Small intestine (tissue), 7 donors: Measurements from ENCODE around the gene ARHGEF37. TPM values are rescaled to one million over a fixed set of nuclear protein-coding genes. Genes with fewer than 3 reads are reported as not detected.
"Not testable (repeated sequence)": the region's sequence is repeated elsewhere in the genome, so short reads cannot be mapped to it uniquely, and the experiment has no call there.

ENCODE experiments used
- DNase-seq, 2 donors: peaks; one replicate each; pipeline versions ENCODE4 v3.0.0 to v3.0.0-alpha.2; 2013
- FAIRE-seq: peaks from 2 replicates; lab custom pipeline; 2012; peaks lifted over from hg19 to GRCh38; lab: Jason Lieb, UNC
- H3K27ac ChIP-seq, 3 donors: one replicate each; pipeline ENCODE4 v1.5.1; 2013; ENCODE audit warnings: low read length in 2 of 3, mild to moderate bottlenecking in 2 of 3, control low read depth in 1 of 3, inconsistent platforms in 1 of 3, low read depth in 1 of 3, moderate library complexity in 1 of 3
- H3K27me3 ChIP-seq, 3 donors: one replicate each; pipeline ENCODE4 v1.6.1; 2013; ENCODE audit warnings: low read length in 3 of 3, inconsistent platforms in 1 of 3; ENCODE audit not compliant: control insufficient read depth in 3 of 3, insufficient read depth in 3 of 3
- H3K36me3 ChIP-seq, 3 donors: one replicate each; pipeline ENCODE4 v1.6.1; 2013; ENCODE audit warnings: low read length in 3 of 3, inconsistent platforms in 1 of 3, low read depth in 1 of 3, mild to moderate bottlenecking in 1 of 3, moderate library complexity in 1 of 3; ENCODE audit not compliant: control insufficient read depth in 3 of 3, insufficient read depth in 2 of 3
- H3K4me1 ChIP-seq, 3 donors: one replicate each; pipeline ENCODE4 v1.6.1; 2013; ENCODE audit warnings: low read length in 2 of 3, inconsistent platforms in 1 of 3, low read depth in 1 of 3, mild to moderate bottlenecking in 1 of 3, moderate library complexity in 1 of 3; ENCODE audit not compliant: control insufficient read depth in 3 of 3, insufficient read depth in 2 of 3
- H3K4me3 ChIP-seq, 3 donors: one replicate each; pipeline ENCODE4 v1.5.1; 2013; ENCODE audit warnings: low read length in 3 of 3, control low read depth in 1 of 3, inconsistent platforms in 1 of 3, low read depth in 1 of 3, mild to moderate bottlenecking in 1 of 3, moderate library complexity in 1 of 3
- H3K9me3 ChIP-seq, 2 donors: one replicate each; pipeline ENCODE4 v1.6.1; 2013; ENCODE audit warnings: low read depth in 1 of 2, low read length in 1 of 2; ENCODE audit not compliant: control insufficient read depth in 2 of 2, insufficient read depth in 1 of 2
- WGBS, 3 donors: extraction: QIAGEN DNeasy Blood & Tissue Kit; methylation state at CpG; one replicate each; pipeline ENCODE4 v1.1.7; 2013; 5-methylcytosine and 5-hydroxymethylcytosine counted together
- polyA plus RNA-seq, 4 donors: library from polyadenylated mRNA; stranded (reverse) in 3 of 4; unstranded in 1 of 4; fragments of 200-250 nt in 3 of 4; fragments of 120-200 nt in 1 of 4; gene quantifications; one replicate each; pipeline versions ENCODE4 v1.2.1 to v1.2.3, GENCODE V29; 2013
- donor health status: healthy with polysubstance abuse.
- donor health status: control.
- donor health status: control.
- donor health status: Bipolar disorder and iron deficiency.
- donor health status: healthy.

Gene ARHGEF37
- polyA plus RNA-seq, 4 donors, result 2.8 to 8.7 (median 4.0) TPM

- H3K4me1 ChIP-seq, result peaks cover 0 to 15% (median 4%) of the 10 kb centered on the region in 3 donors
- H3K9me3 ChIP-seq, result peaks cover 0 to 3% of the 10 kb centered on the region in 2 donors
- H3K27me3 ChIP-seq, result no peaks in the 10 kb centered on the region
- no peak overlapping the region for H3K4me3 ChIP-seq
- no peaks in the 10 kb centered on the region for H3K36me3 ChIP-seq
- WGBS, 3 donors, result 81 to 91% (median 90%) methylated on average over 4 of the region's 4 CpGs
- FAIRE-seq (no peak), DNase-seq (no peak)
- H3K27ac ChIP-seq, result no peak overlapping the region
These were observed 63.3 kb downstream of the ARHGEF37 start for GRCh38 chr5:149644629-149645028.

DNA sequence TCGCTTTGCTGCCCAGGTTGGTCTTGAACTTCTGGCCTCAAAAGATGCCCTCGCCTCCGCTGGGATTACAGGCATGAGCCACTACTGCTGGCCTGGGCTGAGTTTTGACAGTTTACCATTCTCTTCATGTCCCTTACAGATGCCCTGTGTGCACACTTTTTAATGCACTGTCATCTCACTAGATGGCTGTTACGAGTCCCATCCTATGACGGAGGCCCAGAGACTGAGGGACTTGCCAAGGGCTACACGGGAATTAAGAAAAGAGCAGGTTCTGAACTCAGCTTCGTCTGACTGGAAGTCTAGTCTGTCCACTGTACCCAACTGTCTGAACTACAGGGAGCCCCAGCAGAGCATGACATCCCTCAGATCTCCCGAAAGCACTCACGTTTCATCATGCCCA lies 63.9 kb downstream of the ARHGEF37 start:
- 48 to 65% (median 65%) methylated on average over 9 of the region's 9 CpGs for WGBS, 3 donors
- H3K36me3 ChIP-seq, result no peaks in the 10 kb centered on the region
- no peak overlapping the region for H3K4me3 ChIP-seq
- DNase-seq (no peak), FAIRE-seq (no peak)
- H3K4me1 ChIP-seq, result peaks cover 0 to 12% (median 2%) of the 10 kb centered on the region in 3 donors
- H3K9me3 ChIP-seq, result peaks cover 0 to 3% of the 10 kb centered on the region in 2 donors
- no peak overlapping the region for H3K27ac ChIP-seq
- no peaks in the 10 kb centered on the region for H3K27me3 ChIP-seq

DNA sequence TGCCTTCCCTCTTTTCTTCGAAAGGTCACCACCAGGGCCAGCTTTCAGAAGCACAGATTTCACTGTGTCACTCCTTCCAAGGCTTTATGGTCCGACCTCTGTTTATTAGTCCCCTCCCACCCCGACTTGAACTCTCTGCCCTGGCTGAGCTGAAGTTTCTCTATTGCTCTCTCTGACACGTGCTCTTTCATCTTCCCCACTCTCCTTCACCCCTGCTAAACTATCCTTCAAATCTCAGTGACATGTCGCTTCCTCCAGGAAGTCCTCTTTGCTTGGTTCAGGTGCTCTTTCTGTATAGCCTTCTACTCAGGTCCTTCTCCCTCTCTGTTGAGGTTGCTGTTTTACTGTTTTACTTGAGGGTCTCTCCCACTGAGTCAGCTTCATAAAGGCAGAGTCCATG lies 64.4 kb downstream of the ARHGEF37 start:
- Histone ChIP-seq H3K27me3 (no peaks in the 10 kb centered on the region), H3K4me1 (peaks cover 0 to 7% (median 0%) of the 10 kb centered on the region in 3 donors), H3K27ac (no peak overlapping the region), H3K36me3 (no peaks in the 10 kb centered on the region), H3K4me3 (no peak overlapping the region), H3K9me3 (peaks cover 0 to 3% of the 10 kb centered on the region in 2 donors)
- WGBS, 3 donors, result 18 to 37% (median 35%) methylated on average over 5 of the region's 5 CpGs
- peak in 1 of 2 donors; percentile 63 for DNase-seq
- no peak for FAIRE-seq

DNA sequence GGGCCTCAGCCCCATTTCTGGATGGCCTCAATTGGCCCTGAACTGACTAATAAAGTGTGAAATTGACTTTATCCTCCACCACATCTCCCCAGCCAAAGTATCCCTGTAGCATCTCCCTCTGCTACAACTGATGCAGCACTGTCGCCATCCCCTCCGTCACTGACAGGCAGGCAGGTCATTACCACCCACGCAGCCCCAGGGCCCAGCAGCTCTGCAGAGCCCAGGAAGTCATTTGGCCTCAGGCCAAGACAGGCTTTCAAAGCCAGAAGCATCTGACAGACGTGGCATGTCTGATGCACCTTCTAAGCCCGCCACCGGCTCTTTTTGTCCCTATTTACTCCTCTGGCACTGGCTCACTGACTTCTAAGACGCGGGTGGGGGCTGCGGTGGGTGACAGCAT lies 65.3 kb downstream of the ARHGEF37 start:
- FAIRE-seq, result no peak
- H3K9me3 ChIP-seq, result peaks cover 0 to 3% of the 10 kb centered on the region in 2 donors
- H3K4me1 ChIP-seq, result peaks cover 0 to 3% (median 0%) of the 10 kb centered on the region in 3 donors
- no peaks in the 10 kb centered on the region for H3K27me3 ChIP-seq
- 57 to 61% (median 60%) methylated on average over 8 to 9 of the region's 9 CpGs for WGBS, 3 donors
- no peak overlapping the region for H3K4me3 ChIP-seq
- no peak for DNase-seq
- no peaks in the 10 kb centered on the region for H3K36me3 ChIP-seq
- no peak overlapping the region for H3K27ac ChIP-seq

- WGBS, 3 donors, result 84 to 90% (median 85%) methylated on average over 3 of the region's 3 CpGs
- Histone ChIP-seq H3K27me3 (no peaks in the 10 kb centered on the region), H3K4me3 (no peak overlapping the region), H3K36me3 (no peaks in the 10 kb centered on the region), H3K27ac (no peak overlapping the region), H3K4me1 (peaks cover 0 to 3% (median 0%) of the 10 kb centered on the region in 3 donors), H3K9me3 (peaks cover 0 to 3% of the 10 kb centered on the region in 2 donors)
- FAIRE-seq (no peak), DNase-seq (no peak)
These were observed 66.0 kb downstream of the ARHGEF37 start for GRCh38 chr5:149647334-149647733.

DNA sequence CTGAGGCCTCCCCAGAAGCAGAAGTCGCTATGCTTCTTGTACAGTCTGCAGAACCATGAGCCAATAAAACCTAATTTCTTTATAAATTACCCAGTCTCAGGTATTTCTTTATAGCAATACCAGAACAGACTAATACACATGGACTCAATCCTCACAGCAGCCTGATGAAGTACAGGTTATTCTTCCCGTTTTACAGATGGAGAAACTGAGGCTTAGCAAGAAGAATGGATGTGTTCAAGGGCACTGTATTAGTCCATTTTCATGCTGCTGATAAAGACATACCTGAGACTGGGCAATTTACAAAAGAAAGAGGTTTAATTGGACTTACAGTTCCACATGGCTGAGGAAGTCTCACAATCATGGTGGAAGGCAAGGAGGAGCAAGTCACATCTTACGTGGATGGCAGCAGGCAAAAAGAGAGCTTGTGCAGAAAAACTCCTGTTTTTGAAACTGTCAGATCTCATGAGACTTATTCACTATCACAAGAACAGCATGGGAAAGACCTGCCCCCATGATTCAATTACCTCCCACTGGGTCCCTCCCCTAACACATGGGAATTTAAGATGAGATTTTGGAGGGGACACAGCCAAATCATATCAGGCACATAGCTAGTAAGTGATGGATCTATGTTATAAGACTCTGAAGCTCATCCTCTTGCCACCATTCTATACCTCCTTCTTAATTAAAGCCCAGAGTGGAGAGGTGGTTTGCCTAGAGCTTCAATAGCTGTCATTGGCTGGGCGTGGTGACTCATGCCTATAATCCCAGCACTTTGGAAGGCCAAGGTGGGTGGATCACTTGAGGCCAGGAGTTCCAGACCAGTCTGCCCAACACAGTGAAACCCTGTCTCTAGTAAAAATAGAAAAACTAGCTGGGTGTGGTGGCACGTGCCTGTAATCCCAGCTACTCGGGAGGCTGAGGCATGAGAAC lies 67.4 kb downstream of the ARHGEF37 start:
- H3K27me3 ChIP-seq, FAIRE-seq, H3K4me3 ChIP-seq, H3K27ac ChIP-seq, H3K4me1 ChIP-seq, H3K9me3 ChIP-seq, H3K36me3 ChIP-seq, DNase-seq: not testable (repeated sequence)
- 87 to 91% (median 90%) methylated on average over 6 of the region's 6 CpGs for WGBS, 3 donors

DNA sequence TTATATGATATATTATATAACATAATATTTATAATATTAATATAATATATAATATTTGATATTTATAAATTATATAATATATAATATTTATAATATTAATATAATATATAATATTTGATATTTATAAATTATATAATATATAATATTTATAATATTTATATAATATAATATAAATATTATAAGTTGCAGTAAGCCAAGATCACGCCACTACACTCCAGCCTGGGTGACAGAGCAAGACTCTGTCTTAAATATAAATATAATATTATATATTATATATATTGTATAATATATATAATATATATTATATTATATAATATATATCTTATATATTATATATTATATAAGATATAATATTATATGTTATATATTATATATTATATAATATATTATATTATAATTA lies 68.4 kb downstream of the ARHGEF37 start:
- H3K27me3 ChIP-seq, DNase-seq, H3K27ac ChIP-seq, H3K4me3 ChIP-seq, FAIRE-seq, H3K9me3 ChIP-seq, H3K4me1 ChIP-seq, H3K36me3 ChIP-seq: not testable (repeated sequence)
- WGBS, 3 donors, result no CpG with 5 or more reads among the region's 1 CpG

- no peak for DNase-seq
- H3K27ac ChIP-seq, result no peak overlapping the region
- no peak for FAIRE-seq
- H3K4me1 ChIP-seq, result peaks cover 0 to 2% (median 0%) of the 10 kb centered on the region in 3 donors
- 71 to 86% (median 76%) methylated on average over 1 of the region's 1 CpG for WGBS, 3 donors
- H3K9me3 ChIP-seq, result peaks cover 0 to 3% of the 10 kb centered on the region in 2 donors
- H3K36me3 ChIP-seq, result no peaks in the 10 kb centered on the region
- no peak overlapping the region for H3K4me3 ChIP-seq
- H3K27me3 ChIP-seq, result no peaks in the 10 kb centered on the region
These were observed 70.4 kb downstream of the ARHGEF37 start for GRCh38 chr5:149651686-149652085.
